Endodermal cell (in vitro differentiated cells): ENCODE measurements around the gene ARL13A. TPM values are rescaled to one million over a fixed set of nuclear protein-coding genes. Genes with fewer than 3 reads are reported as not detected.

Source experiments
- DNase-seq: peaks from one replicate; pipeline ENCODE4 v3.0.0-alpha.2; 2017
- H3K27ac ChIP-seq: 2 replicates; pipeline ENCODE4 v1.5.1; 2013; ENCODE audit warnings: mild to moderate bottlenecking, low read depth, low read length, moderate library complexity
- H3K27me3 ChIP-seq: 2 replicates; pipeline ENCODE4 v1.6.1; 2013; ENCODE audit warnings: mild to moderate bottlenecking, low read length, moderate library complexity; ENCODE audit not compliant: insufficient read depth, control insufficient read depth, poor library complexity, severe bottlenecking
- H3K36me3 ChIP-seq: 2 replicates; pipeline ENCODE4 v1.7.0; 2013; ENCODE audit warnings: mild to moderate bottlenecking, low read length, moderate library complexity; ENCODE audit not compliant: control insufficient read depth, insufficient read depth
- H3K4me1 ChIP-seq: one replicate; pipeline ENCODE4 v1.7.0; 2013; ENCODE audit warnings: low read length; ENCODE audit not compliant: control insufficient read depth, insufficient read depth
- H3K4me3 ChIP-seq: 2 replicates; pipeline ENCODE4 v1.5.1; 2013; ENCODE audit warnings: mild to moderate bottlenecking, low read length, moderate library complexity
- H3K9ac ChIP-seq: 2 replicates; pipeline ENCODE4 v1.6.1; 2013; ENCODE audit warnings: mild to moderate bottlenecking, low read length, moderate library complexity; ENCODE audit not compliant: poor library complexity, severe bottlenecking; ENCODE audit errors: extremely low read depth
- H3K9me3 ChIP-seq: 2 replicates; pipeline ENCODE4 v1.6.1; 2013; ENCODE audit warnings: mild to moderate bottlenecking, low read length, moderate library complexity; ENCODE audit not compliant: control insufficient read depth
- H3K27ac Mint-ChIP-seq: 2 replicates; pipeline ENCODE4 v1.8.0; 2020; ENCODE audit warnings: mixed read lengths
- H3K27me3 Mint-ChIP-seq: 2 replicates; pipeline ENCODE4 v1.8.0; 2021; ENCODE audit warnings: mild to moderate bottlenecking, mixed read lengths; ENCODE audit not compliant: insufficient read depth
- H3K36me3 Mint-ChIP-seq: 2 replicates; pipeline ENCODE4 v1.8.0; 2020; ENCODE audit warnings: low read depth, mixed read lengths
- H3K4me1 Mint-ChIP-seq: 2 replicates; pipeline ENCODE4 v1.8.0; 2020; ENCODE audit warnings: mixed read lengths
- H3K4me3 Mint-ChIP-seq: 2 replicates; pipeline ENCODE4 v1.8.0; 2020; ENCODE audit warnings: mild to moderate bottlenecking, moderate library complexity, mixed read lengths
- H3K9me3 Mint-ChIP-seq: 2 replicates; pipeline ENCODE4 v1.8.0; 2020; ENCODE audit warnings: mild to moderate bottlenecking, mixed read lengths
- WGBS, 2 experiments: methylation state at CpG; one replicate each; pipeline versions ENCODE4 v1.1.5 to v1.1.7; 2013; ENCODE audit warnings: missing lambda C conversion rate in 2 of 2, mixed read lengths in 1 of 2; ENCODE audit not compliant: insufficient coverage in 1 of 2, insufficient read length in 1 of 2; 5-methylcytosine and 5-hydroxymethylcytosine counted together
- long read RNA-seq, 4 experiments: library from polyadenylated mRNA in 2 of 4; library from RNA in 1 of 4; library from capped mRNA in 1 of 4; stranded (forward) in 3 of 4; unstranded in 1 of 4; transcript quantifications; one replicate each; pipeline ENCODE4 v2.0.0, GENCODE V29; 2020 to 2021; ENCODE audit warnings: inconsistent platforms in 1 of 4
- polyA plus RNA-seq, 2 experiments: library from polyadenylated mRNA; stranded (reverse); fragments of 50-300 nt; gene quantifications; one replicate each; pipeline ENCODE4 v1.2.3, GENCODE V29; 2013
- total RNA-seq, 2 donors: library from RNA; stranded (reverse); fragmentation: NEBNext Ultra II Directional in 1 of 2; extraction: Animal tissue kit (Norgen Biotek cat#: 25700) in 1 of 2; gene quantifications; 2 replicates in 1 of 2; 3 replicates in 1 of 2; pipeline ENCODE4 v1.2.1, GENCODE V29; 2021
- TF ChIP-seq, protein P1 (sequence below): fragments of 200-600 bp; sonication (generic); conservative IDR thresholded peaks from 2 replicates; pipeline ENCODE4 v1.5.0; 2021; ENCODE audit warnings: antibody characterized with exemption, mild to moderate bottlenecking

Gene ARL13A
- total RNA-seq: not detected
- not detected for polyA plus RNA-seq (2013, experiment 1 of 2)
- not detected for polyA plus RNA-seq (2013, experiment 2 of 2)
- long read RNA-seq, experiment 1: 0 reads
- long read RNA-seq, experiment 2: 0 reads
- long read RNA-seq, experiment 3: 0 reads
- long read RNA-seq, experiment 4: 0 reads

DNA sequence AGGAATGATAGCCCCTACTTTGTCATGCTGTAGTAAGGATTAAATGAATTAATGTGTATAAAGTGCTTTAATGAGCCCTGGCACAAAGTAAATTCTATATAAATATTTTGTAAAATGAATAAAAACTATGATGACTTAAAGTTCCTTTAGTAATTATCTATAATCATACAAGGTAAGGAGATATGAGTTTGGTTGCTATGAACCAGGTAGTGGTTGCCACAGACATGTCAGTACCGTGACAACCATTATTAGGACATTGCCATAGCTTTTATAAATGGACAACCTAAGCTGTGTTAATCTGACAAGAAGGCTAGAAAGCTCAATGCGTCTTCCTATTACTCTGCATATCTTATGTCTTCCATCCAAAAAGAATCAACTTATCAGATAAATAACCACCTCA, at the start of gene ARL13A:
ARL13A (plus strand) TSS at position 301 of the 400 bp plus-strand sequence. CDS start 3,982 bp downstream, outside the sequence.
- no peaks in the 10 kb centered on the region for H3K27me3 Mint-ChIP-seq
- H3K4me1 Mint-ChIP-seq: no peaks in the 10 kb centered on the region
- TF ChIP-seq, protein P1, sequence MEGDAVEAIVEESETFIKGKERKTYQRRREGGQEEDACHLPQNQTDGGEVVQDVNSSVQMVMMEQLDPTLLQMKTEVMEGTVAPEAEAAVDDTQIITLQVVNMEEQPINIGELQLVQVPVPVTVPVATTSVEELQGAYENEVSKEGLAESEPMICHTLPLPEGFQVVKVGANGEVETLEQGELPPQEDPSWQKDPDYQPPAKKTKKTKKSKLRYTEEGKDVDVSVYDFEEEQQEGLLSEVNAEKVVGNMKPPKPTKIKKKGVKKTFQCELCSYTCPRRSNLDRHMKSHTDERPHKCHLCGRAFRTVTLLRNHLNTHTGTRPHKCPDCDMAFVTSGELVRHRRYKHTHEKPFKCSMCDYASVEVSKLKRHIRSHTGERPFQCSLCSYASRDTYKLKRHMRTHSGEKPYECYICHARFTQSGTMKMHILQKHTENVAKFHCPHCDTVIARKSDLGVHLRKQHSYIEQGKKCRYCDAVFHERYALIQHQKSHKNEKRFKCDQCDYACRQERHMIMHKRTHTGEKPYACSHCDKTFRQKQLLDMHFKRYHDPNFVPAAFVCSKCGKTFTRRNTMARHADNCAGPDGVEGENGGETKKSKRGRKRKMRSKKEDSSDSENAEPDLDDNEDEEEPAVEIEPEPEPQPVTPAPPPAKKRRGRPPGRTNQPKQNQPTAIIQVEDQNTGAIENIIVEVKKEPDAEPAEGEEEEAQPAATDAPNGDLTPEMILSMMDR: no peak
- no peaks in the 10 kb centered on the region for H3K4me1 ChIP-seq
- no peaks in the 10 kb centered on the region for H3K36me3 ChIP-seq
- no peak for DNase-seq
- H3K4me3 Mint-ChIP-seq: no peak within 1 kb of the TSS
- H3K27ac ChIP-seq: no peak within 1 kb of the TSS
- no peak within 1 kb of the TSS for H3K4me3 ChIP-seq
- no peaks in the 10 kb centered on the region for H3K9me3 ChIP-seq
- peaks cover 45% of the 10 kb centered on the region for H3K9me3 Mint-ChIP-seq
- 94% methylated on average over 2 of the region's 2 CpGs; no CpG with 5 or more reads in 1 of the 2 experiments for WGBS, 2 experiments
- no peaks in the 10 kb centered on the region for H3K27me3 ChIP-seq
- peaks cover 3% of the 10 kb centered on the region for H3K36me3 Mint-ChIP-seq
- H3K9ac ChIP-seq: no peak within 1 kb of the TSS
- H3K27ac Mint-ChIP-seq: no peak within 1 kb of the TSS

DNA sequence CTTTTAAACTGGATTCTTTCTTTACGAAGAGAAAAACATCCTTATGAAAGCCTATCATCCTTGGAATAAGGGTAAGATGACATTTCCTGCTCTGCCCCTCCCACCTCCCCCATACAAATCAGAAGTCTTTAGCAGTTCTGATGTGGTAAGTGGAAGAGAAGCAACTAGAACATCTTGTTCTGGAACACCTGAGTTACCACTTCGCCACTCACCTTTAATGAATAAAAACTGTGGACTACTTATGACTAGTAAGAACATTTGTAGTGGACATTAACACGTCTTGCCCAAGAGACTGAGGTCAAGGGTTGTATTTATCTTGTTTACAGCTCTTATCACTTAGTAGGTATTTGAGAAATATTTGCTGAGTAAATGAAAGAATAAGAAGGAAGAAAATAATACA, 45.1 kb upstream of the ARL13A start:
- H3K27me3 Mint-ChIP-seq: peaks cover 13% of the 10 kb centered on the region
- Histone ChIP-seq H3K9me3 (no peaks in the 10 kb centered on the region), H3K27ac (no peak overlapping the region), H3K9ac (no peak overlapping the region), H3K27me3 (peaks cover 13% of the 10 kb centered on the region), H3K36me3 (no peaks in the 10 kb centered on the region), H3K4me3 (no peak overlapping the region), H3K4me1 (no peaks in the 10 kb centered on the region)
- H3K9me3 Mint-ChIP-seq: peaks cover 52% of the 10 kb centered on the region
- 79% methylated on average over 2 of the region's 3 CpGs; no CpG with 5 or more reads in 1 of the 2 experiments for WGBS, 2 experiments
- H3K36me3 Mint-ChIP-seq: no peaks in the 10 kb centered on the region
- TF ChIP-seq, protein P1: no peak
- no peak overlapping the region for H3K4me3 Mint-ChIP-seq
- no peak overlapping the region for H3K27ac Mint-ChIP-seq
- no peaks in the 10 kb centered on the region for H3K4me1 Mint-ChIP-seq
- DNase-seq: no peak

DNA sequence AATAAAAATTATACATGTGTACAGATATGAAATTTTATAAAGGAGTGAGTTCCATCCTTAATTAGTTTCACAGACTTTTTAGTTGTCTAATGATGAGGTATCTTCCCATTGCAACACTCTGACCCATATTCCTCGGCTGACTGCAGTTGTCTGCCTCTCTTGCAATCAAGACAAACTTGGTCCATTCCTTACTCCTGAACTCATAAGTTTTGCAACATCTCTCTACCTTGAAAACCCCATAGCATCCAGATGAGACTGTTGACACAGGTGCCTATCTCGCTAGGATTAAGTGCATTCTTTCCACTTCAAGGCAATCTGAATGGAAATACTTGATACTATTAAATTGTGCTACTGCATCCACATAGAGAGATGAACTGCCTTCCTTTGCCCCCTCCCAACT, 43.1 kb upstream of the ARL13A start:
- Histone ChIP-seq H3K9me3 (no peaks in the 10 kb centered on the region), H3K27me3 (peaks cover 13% of the 10 kb centered on the region), H3K27ac (no peak overlapping the region), H3K36me3 (no peaks in the 10 kb centered on the region), H3K4me1 (no peaks in the 10 kb centered on the region), H3K4me3 (no peak overlapping the region), H3K9ac (no peak overlapping the region)
- peaks cover 2% of the 10 kb centered on the region for H3K36me3 Mint-ChIP-seq
- H3K27me3 Mint-ChIP-seq: peaks cover 15% of the 10 kb centered on the region
- WGBS, 2 experiments: 89% methylated on average over 2 of the region's 2 CpGs; no CpG with 5 or more reads in 1 of the 2 experiments
- TF ChIP-seq, protein P1: no peak
- no peak overlapping the region for H3K27ac Mint-ChIP-seq
- no peaks in the 10 kb centered on the region for H3K4me1 Mint-ChIP-seq
- H3K9me3 Mint-ChIP-seq: peaks cover 56% of the 10 kb centered on the region
- DNase-seq: no peak
- H3K4me3 Mint-ChIP-seq: no peak overlapping the region
